HUDEP-2 (cell line): Measurements from ENCODE around the gene DNAH1.

Experiments used
- DNase-seq, 76 experiments: peaks; one replicate each; lab custom pipeline; 2025; ENCODE audit not compliant: unreplicated experiment in 76 of 76; lab: John Stamatoyannopoulos, UW

The DNAH1 gene

GRCh38 chr3:52384019-52384761, 68.1 kb downstream of the DNAH1 start:
- no peak for DNase-seq

GRCh38 chr3:52385157-52385556, 69.0 kb downstream of the DNAH1 start:
- DNase-seq: peak in 56 of 76 experiments; percentile 4 to 67 (median 36)

GRCh38 chr3:52387481-52387880, 71.4 kb downstream of the DNAH1 start:
- no peak for DNase-seq

- DNase-seq: peak in 1 of 76 experiments; percentile 13
These were observed 72.3 kb downstream of the DNAH1 start for GRCh38 chr3:52388348-52388821.

GRCh38 chr3:52388933-52389332, 72.8 kb downstream of the DNAH1 start:
- DNase-seq: peak in 9 of 76 experiments; percentile 8 to 30 (median 18)

- no peak for DNase-seq
These were observed 75.0 kb downstream of the DNAH1 start for GRCh38 chr3:52391096-52391495.

- no peak for DNase-seq
These were observed 76.3 kb downstream of the DNAH1 start for GRCh38 chr3:52392216-52392930.

- no peak for DNase-seq
These were observed 77.2 kb downstream of the DNAH1 start for GRCh38 chr3:52393131-52393807.

- DNase-seq: no peak
These were observed 78.0 kb downstream of the DNAH1 start for GRCh38 chr3:52393959-52394670.

- no peak for DNase-seq
These were observed 78.8 kb downstream of the DNAH1 start for GRCh38 chr3:52394751-52395502.

GRCh38 chr3:52395503-52395865, 79.4 kb downstream of the DNAH1 start:
- no peak for DNase-seq

- DNase-seq: no peak
These were observed 80.1 kb downstream of the DNAH1 start for GRCh38 chr3:52396011-52396906.

GRCh38 chr3:52396907-52397591, 80.9 kb downstream of the DNAH1 start:
- DNase-seq: no peak

- DNase-seq: no peak
These were observed 81.7 kb downstream of the DNAH1 start for GRCh38 chr3:52397676-52398399.

- DNase-seq: no peak
These were observed 82.6 kb downstream of the DNAH1 start for GRCh38 chr3:52398670-52399081.

- no peak for DNase-seq
These were observed 83.0 kb downstream of the DNAH1 start for GRCh38 chr3:52399131-52399530.

GRCh38 chr3:52399593-52399992, 83.5 kb downstream of the DNAH1 start:
- DNase-seq: peak in 4 of 76 experiments; percentile 9 to 50 (median 26)

GRCh38 chr3:52400275-52400793, 84.2 kb downstream of the DNAH1 start:
- DNase-seq: peak in 68 of 76 experiments; percentile 7 to 81 (median 55)
